Endometrium (tissue), 2 donors: ENCODE results near the gene DPP7.

ENCODE experiments used
- FAIRE-seq: peaks from 2 replicates; lab custom pipeline; 2012; peaks lifted over from hg19 to GRCh38; lab: Jason Lieb, UNC
- donor health status: control.
- donor health status: control.

Gene DPP7

DNA sequence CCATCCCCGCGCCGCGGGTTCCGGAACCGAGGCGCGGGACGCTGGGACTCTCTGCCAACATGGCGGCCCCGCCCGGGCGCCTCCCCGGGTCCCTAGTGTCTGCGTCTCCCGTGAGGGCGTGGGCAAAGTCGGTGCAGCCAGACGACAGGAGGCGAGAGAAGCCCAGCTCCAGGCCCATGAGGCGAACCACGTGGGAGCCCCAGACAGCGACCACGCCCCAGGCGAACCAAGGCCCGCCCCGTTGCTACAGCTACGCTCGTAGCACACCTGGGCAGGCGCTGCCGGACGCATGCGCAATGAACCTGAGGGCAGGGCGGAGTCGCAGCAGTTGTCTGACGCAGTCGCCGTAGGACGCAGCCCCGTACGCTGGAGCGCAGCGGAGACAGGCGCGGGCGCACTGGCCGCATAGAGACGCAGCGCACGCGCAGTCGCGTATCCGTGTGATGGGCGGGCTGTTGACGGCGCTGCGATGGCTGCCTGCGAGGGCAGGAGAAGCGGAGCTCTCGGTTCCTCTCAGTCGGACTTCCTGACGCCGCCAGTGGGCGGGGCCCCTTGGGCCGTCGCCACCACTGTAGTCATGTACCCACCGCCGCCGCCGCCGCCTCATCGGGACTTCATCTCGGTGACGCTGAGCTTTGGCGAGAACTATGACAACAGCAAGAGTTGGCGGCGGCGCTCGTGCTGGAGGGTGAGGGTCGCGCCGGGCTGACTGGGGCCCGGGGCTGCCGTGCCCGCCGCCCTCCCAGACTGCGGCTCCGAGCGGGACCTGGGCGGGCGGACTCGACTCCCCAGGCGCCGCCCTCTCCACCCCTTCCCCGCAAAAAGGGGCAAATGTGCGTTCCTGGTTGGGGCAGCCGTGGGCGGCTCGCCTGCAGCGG, 27.8 kb downstream of the DPP7 start, which contains the start of gene MAN1B1:
Gene MAN1B1, plus strand, starts transcription at position 455 of the 878 bp plus-strand sequence. Its CDS starts 15 bp downstream, at position 470.
- FAIRE-seq = peak; percentile 88

DNA sequence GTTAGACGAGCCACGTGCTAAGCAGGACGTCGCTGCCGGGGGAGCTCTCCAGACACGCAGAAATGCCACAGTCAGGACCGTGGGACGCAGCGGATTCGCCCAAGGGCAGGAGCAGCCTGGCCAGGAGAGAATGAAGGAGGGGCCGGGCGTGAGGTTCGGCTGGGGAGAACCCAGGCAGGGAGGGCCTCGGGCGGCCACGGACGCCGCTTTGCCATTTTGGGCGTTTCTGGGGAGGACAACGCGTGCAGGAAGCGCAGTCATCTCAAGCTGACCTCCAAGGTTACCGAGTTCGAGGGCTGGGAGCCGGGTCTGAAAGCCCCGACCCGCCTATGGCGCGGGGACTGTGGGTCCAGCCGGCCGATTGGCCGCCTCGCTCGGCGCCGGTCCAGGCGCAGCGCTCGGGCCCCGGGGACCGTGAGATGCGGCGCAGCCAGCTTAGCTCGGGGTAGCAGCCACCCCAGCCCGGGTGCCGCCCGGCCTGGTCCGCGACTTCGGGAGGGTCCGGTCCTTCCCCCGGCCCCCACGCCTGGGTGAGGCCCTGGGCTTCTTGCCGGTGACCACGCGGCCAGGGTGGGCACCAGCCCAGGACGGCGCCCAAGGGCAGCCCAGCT, 28.5 kb downstream of the DPP7 start:
- FAIRE-seq = no peak

DNA sequence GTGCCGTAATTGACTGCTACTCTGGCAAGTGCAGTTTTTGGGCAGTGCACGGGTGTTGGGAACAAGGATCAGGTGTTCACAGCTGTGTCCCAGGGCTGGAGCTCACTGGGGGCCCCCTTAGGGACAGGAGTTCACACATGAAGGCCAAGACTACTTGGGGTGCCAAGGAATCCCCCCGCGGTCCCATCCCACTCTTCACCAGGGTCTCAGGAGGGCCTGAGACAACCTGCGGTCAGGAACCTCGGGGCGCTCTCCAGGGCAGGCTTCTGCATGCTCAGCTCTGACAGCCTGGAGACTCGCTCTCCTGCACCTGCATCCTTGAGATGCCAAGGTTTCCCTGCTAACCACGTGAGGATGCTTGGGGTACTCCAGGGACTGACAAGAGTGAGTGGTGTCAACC, 30.0 kb downstream of the DPP7 start:
- no peak for FAIRE-seq

DNA sequence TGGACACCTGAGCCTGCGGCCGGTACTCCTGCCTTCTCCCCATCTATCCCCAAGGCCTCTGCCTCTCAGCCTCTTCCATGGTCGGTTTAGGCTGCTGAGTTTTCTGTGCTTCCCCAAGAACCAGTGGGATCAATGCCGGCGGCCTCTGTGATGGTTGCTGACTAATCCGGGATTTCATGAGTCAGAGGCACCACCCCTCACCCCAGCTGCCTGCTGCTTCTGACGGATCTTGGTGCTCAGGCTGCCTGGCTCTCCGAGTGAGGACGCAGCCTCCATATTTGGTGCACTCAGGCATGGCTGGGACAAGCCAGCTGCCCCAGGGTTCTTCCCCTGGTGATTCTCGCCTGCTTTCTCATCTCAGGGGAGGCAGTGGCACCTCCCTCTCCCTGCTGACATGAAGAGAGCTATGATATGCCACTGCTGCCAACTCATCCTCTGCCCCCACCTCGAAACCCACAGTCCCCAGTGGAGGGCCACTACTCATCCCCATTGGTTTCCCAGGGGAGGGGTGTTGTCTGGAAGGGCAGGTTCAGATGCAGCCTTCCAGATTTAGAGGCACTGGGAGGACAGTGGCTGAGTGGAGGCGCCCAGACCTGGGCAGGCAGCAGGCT, 31.0 kb downstream of the DPP7 start:
- no peak for FAIRE-seq

DNA sequence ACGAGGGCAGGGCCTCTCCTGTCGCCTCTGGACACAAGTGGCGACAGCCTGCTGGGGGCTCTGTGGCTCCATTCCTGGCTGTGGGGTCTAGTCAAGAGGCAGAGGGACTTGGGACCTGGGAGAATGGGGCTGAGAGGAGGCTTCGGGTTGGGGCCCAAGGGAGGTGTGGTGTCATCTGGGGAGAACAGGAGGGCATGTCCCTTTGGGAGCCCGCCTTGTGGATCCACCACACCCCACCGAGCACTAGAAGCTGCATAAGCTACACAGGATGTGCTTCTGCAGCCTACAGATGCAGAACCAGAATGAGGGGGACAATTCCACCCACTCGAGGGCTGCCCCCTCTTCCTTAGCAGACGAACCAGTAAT, 31.6 kb downstream of the DPP7 start:
- no peak for FAIRE-seq

DNA sequence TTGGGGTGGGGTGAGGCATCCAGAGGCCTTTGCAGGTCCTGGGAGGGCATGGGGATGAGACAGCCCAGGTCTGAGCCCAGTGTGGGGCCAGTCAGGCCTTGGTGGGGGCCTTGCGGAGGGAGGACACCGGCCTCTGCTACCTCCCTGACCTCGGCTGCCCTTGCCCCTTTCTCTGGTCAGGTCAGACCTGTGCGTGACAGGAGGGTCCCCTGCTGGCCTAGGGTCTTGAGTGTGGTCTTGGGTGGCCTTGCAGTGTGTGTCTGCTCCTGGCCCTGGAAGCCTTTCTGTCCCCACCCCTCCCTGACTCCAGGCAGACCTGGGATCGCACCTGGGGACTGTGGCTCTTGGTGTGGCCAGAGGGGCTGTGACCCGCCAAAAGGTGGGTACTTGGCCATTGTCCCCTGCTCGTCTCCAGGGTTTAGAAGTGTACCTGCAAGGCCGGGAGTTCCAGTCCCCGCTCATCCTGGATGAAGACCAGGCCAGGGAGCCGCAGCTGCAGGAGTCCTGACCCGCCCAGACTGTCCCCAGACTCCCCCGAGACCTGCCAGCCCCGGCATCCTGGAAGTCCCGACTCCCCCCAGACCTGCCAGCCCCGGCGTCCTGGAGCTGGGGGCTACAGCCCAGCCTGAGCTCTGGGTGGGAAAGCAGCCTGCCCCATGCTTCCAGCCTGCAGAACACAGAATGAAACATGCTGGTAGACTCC, 32.2 kb downstream of the DPP7 start:
- FAIRE-seq = no peak

- no peak for FAIRE-seq
Observed at GRCh38 chr9:137080260-137081122, 34.0 kb downstream of the DPP7 start.

DNA sequence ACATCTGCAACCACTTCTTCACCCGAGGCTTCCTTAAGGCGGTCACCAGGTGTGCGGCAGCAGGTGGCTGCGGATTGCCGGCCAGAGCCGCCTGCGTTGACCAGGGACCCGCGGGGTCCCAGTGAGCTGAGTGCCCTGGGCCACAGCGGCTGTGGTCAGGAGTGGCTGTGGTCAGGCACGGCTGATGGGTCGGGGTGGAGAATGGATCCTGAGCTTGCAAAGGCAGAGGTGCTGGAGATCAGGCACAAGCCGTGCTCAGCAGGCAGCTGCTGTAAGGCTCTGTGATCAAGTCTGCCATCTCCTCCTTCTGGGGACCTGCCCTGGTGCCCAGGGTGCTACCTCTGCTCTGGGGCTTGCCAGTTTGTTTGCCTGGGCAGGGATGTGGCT, 35.1 kb downstream of the DPP7 start:
- FAIRE-seq = no peak

DNA sequence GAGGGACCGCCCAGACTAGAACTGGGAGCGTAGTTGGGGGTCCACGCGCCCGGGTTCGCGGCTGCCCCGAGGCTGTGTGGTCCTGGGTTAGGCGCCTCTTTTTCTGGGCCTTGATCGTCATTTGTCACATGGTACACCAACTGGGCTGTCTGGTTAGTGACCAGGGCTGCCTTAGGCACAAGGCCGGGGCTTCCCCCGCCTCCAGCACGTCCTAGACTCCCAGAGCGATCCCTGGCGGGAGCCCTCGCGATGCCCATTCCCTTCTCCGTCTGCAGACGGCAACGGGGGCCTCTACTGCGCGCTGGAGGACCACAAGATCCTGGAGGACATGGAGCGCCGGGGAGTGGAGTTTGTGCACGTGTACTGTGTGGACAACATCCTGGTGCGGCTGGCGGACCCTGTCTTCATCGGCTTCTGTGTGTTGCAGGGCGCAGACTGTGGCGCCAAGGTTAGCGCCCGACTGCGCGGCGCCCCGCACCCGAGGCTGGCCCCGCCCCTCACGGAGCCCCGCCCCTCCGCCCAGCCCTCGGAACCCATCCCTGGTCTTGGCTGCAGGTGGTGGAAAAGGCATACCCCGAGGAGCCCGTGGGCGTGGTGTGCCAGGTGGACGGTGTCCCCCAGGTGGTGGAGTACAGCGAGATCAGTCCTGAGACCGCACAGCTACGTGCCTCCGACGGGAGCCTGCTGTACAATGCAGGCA, 35.7 kb downstream of the DPP7 start:
- FAIRE-seq = no peak

- no peak for FAIRE-seq
Observed at GRCh38 chr9:137077758-137078693, 36.5 kb downstream of the DPP7 start.

GRCh38 chr9:137077010-137077747, 37.4 kb downstream of the DPP7 start, which contains the start of gene UAP1L1:
TSS of gene UAP1L1 (plus strand) at chr9:137077517. CDS start at chr9:137077533, 16 bp downstream.
- no peak for FAIRE-seq

GRCh38 chr9:137076636-137077009, 37.9 kb downstream of the DPP7 start:
- no peak for FAIRE-seq

- FAIRE-seq = no peak
Observed at GRCh38 chr9:137075275-137075775, 39.2 kb downstream of the DPP7 start.

DNA sequence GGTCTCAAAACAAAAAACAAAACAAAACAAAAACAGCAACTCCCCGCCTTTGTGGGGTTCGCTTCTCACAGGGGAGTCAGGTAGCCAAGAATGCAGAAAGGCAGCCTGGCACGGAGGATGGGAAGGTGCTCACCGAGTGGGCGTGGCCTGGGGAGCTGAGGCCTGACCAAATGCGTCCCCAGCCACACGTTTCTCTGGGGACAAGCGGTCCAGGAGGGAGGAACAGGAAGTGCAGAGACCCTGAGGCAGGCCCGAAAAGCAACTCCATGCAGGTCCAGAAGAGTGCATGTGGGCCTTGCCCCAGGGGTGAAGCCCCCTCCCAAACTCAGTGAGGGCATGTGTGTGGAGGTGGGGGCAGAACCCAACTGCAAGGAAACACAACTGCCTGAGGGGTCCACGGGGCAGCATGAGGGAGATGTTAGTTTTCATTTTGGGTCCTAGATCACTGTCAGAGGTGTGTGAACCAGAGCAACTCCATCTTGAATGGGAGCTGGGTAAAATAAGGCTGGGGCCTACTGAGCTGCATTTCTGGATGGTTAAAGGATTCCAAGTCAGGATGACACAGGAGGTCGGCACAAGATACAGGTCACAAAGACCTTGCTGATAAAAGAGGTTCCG, 39.8 kb downstream of the DPP7 start:
- FAIRE-seq = no peak

- FAIRE-seq = no peak
Observed at GRCh38 chr9:137073992-137074399, 40.5 kb downstream of the DPP7 start.

DNA sequence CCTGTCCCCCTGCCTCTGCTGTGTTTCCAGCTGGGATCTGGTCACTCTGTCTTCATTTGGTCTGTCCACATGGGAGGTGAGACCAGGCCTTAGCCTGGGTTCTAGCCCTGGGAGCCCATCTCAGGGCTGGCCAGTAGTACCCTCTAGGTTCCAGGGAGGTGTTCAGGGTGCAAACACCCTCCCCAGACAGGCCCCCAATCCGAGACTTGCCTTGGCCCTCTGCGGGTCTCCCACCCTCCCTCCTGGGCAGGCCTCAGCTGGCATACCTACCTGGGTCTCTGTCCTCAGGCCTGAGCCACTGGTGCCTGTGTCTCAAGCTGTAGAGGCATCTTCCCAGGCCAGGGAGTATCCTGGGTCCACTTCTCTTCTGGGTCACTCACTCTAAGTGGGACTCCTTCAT, 43.3 kb downstream of the DPP7 start:
- FAIRE-seq = no peak

DNA sequence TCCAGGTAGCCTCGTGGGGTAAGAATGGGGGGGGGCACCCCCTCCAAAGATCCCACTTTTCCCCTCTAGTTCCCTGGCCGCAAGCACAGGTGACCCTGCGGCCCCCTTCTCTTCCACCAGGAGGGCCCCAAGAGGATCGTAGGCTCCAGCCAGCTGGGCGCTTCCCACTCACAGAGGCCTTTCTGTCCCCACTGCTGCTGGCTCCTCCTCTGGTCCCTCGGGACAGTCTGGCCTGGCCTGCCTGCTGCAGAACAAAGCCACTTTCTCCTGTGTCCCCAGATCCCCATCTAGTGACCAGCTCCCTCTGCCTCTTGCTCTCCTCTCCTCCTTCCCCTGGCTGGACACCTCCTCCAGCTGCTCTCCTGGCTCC, 43.6 kb downstream of the DPP7 start:
- no peak for FAIRE-seq

DNA sequence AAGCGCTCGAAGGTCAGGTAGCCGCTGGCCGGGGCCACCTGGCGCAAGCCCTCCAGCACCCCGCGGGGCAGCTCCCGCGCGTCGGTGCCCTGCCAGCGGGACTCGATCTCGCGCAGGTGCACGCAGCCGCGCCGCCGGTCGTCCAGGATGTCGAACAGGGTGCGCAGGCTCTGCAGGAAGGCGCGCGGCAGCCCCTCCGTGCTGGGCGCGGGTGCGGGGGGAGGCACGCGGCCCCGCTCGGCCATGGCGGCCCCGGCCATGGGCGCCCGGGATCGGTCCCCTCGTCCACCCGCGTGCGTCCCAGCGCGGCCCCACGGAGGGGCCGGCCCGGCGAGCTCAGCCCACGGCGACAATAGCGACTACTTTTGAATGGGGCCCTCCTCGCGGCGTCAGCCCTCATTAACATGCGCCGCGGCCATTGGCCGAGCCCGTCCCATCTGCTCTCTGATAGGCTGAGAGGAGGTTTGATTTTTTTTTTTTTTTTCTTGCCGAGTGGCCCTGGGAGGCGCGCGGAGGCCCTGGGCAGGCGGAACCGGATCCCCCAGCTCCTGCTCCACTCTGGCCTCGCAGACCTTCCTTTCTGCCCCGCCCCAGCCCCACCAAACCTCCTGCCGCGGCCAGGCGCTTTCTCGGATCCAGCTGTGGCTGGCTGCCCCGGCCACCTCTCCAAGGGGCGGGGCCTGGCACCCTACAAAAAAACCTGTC, 44.2 kb downstream of the DPP7 start, which contains the start of gene SAPCD2:
Gene SAPCD2, minus strand, starts transcription at position 357 of the 705 bp plus-strand sequence. Its CDS starts 97 bp downstream, at position 260.
- FAIRE-seq = peak; percentile 72
